HCT116 (cell line): ENCODE results near the gene APOL6. TPM values are rescaled to one million over a fixed set of nuclear protein-coding genes. Genes with fewer than 3 reads are reported as not detected.

ENCODE experiments used
- ATAC-seq: fragments of 200-7000 bp; cut with Tn5 transposase; 2 replicates; pipeline ENCODE4 v1.9.1; 2020; ENCODE audit warnings: mild to moderate bottlenecking, moderate library complexity
- BruUV-seq: library from RNA; stranded (reverse); fragments of 400-500 nt; replicated peaks from 2 replicates; lab custom pipeline; 2021; lab: Mats Ljungman, UMichigan
- CTCF ChIA-PET: fragments of 300-600 bp; sonication (Branson Sonifier 250); formaldehyde crosslinking; loops from one replicate; lab custom pipeline; 2021; ENCODE audit warnings: antibody characterized with exemption; lab: Charles Lee
- POLR2A ChIA-PET: fragments of 300-600, 350-600 bp; sonication (Branson Sonifier 250); formaldehyde crosslinking; loops from one replicate; lab custom pipeline; 2021; ENCODE audit warnings: antibody characterized with exemption; lab: Charles Lee
- RAD21 ChIA-PET, 2 experiments: fragments of 300-600 bp; sonication (Branson Sonifier 250); formaldehyde crosslinking; loops; one replicate each; lab custom pipeline; 2023; ENCODE audit warnings: low total read pairs in 2 of 2; ENCODE audit not compliant: uncharacterized antibody in 2 of 2, unreplicated experiment in 2 of 2, low non-redundant PET in 1 of 2; lab: Charles Lee
- DNase-seq: peaks from one replicate; pipeline ENCODE4 v3.0.0-alpha.2; 2010; ENCODE audit warnings: low read depth, low spot score
- H2AFZ ChIP-seq: fragments of 200-600 bp; shearing (Covaris generic), sonication (generic); 2 replicates; pipeline ENCODE4 v1.6.1; 2017; ENCODE audit warnings: low read depth, mixed run types, mixed read lengths, antibody characterized with exemption, low read length; ENCODE audit not compliant: poor library complexity, severe bottlenecking
- H3K27ac ChIP-seq: 2 replicates; pipeline ENCODE4 v1.5.1; 2012; ENCODE audit warnings: low read depth, low read length
- H3K27me3 ChIP-seq: fragments of 200-600 bp; sonication (generic); 2 replicates; pipeline ENCODE4 v1.6.1; 2016; ENCODE audit warnings: mixed run types, low read length, mixed read lengths; ENCODE audit not compliant: insufficient read depth
- H3K36me3 ChIP-seq, 2 experiments: fragments of 200-500 bp in 1 of 2; fragments of 200-600 bp in 1 of 2; sonication (Bioruptor generic) in 1 of 2; sonication (generic) in 1 of 2; 2 replicates each; pipeline versions ENCODE4 v1.5.1 to v1.6.1; 2014 to 2016; ENCODE audit warnings: low read length in 2 of 2, inconsistent platforms in 1 of 2, mixed read lengths in 1 of 2, mixed run types in 1 of 2; ENCODE audit not compliant: insufficient read depth in 2 of 2, control insufficient read depth in 1 of 2
- H3K4me1 ChIP-seq, 2 experiments: fragments of 200-600 bp in 1 of 2; sonication (generic) in 1 of 2; 2 replicates each; pipeline versions ENCODE4 v1.5.1 to v1.6.1; 2012 to 2017; ENCODE audit warnings: low read length in 2 of 2, inconsistent platforms in 1 of 2, mild to moderate bottlenecking in 1 of 2, mixed read lengths in 1 of 2, mixed run types in 1 of 2, moderate library complexity in 1 of 2; ENCODE audit not compliant: insufficient read depth in 2 of 2, control insufficient read depth in 1 of 2
- H3K4me2 ChIP-seq: fragments of 200-600 bp; sonication (generic); 2 replicates; pipeline ENCODE4 v1.6.1; 2017; ENCODE audit warnings: mixed run types, low read length, mixed read lengths
- H3K4me3 ChIP-seq, 2 experiments: fragments of 200-600 bp in 1 of 2; sonication (generic) in 1 of 2; replicated peaks in 1 of 2; 2 replicates each; pipeline ENCODE4 v1.5.1; 2011 to 2016; ENCODE audit warnings: low read length in 2 of 2, control low read depth in 1 of 2, low read depth in 1 of 2, mild to moderate bottlenecking in 1 of 2, mixed read lengths in 1 of 2, mixed run types in 1 of 2
- H3K79me2 ChIP-seq: fragments of 200-600 bp; sonication (generic); 2 replicates; pipeline ENCODE4 v1.6.1; 2017; ENCODE audit warnings: mild to moderate bottlenecking, mixed run types, low read length, moderate library complexity, mixed read lengths; ENCODE audit not compliant: insufficient read depth
- H3K9ac ChIP-seq: fragments of 200-600 bp; sonication (generic); 2 replicates; pipeline ENCODE4 v1.6.1; 2016; ENCODE audit warnings: low read length, mixed read lengths
- H3K9me2 ChIP-seq: fragments of 200-600 bp; sonication (generic), shearing (Covaris generic); 2 replicates; pipeline ENCODE4 v1.6.1; 2017; ENCODE audit warnings: mixed run types, mild to moderate bottlenecking, moderate library complexity; ENCODE audit not compliant: insufficient read depth
- H3K9me3 ChIP-seq, 2 experiments: fragments of 200-500 bp in 1 of 2; fragments of 200-600 bp in 1 of 2; sonication (Bioruptor generic) in 1 of 2; sonication (generic) in 1 of 2; 2 replicates each; pipeline ENCODE4 v1.6.1; 2014 to 2017; ENCODE audit warnings: low read length in 2 of 2, mixed read lengths in 2 of 2, inconsistent platforms in 1 of 2, low read depth in 1 of 2, mild to moderate bottlenecking in 1 of 2, mixed run types in 1 of 2, moderate library complexity in 1 of 2; ENCODE audit not compliant: control insufficient read depth in 1 of 2, insufficient read depth in 1 of 2
- H4K20me1 ChIP-seq: fragments of 200-600 bp; sonication (generic), shearing (Covaris generic); 2 replicates; pipeline ENCODE4 v1.6.1; 2017; ENCODE audit warnings: mixed run types, mild to moderate bottlenecking, moderate library complexity; ENCODE audit not compliant: insufficient read depth
- ATF3 ChIP-seq: IDR thresholded peaks from 2 replicates; pipeline ENCODE4 v1.6.1; 2012
- CTCF ChIP-seq, 3 experiments: fragments of 200-600 bp in 1 of 3; sonication (generic) in 1 of 3; IDR thresholded peaks in 2 of 3; conservative IDR thresholded peaks in 1 of 3; 2 replicates each; pipeline ENCODE4 v1.5.1; 2012 to 2017; ENCODE audit warnings: low read depth in 2 of 3, low read length in 2 of 3, antibody characterized with exemption in 1 of 3, borderline replicate concordance in 1 of 3, control low read depth in 1 of 3, mild to moderate bottlenecking in 1 of 3, mixed read lengths in 1 of 3, mixed run types in 1 of 3, moderate library complexity in 1 of 3; ENCODE audit not compliant: insufficient read depth in 1 of 3
- EGR1 ChIP-seq: IDR thresholded peaks from 2 replicates; pipeline ENCODE4 v1.6.1; 2012; ENCODE audit warnings: low read depth
- SRF ChIP-seq: IDR thresholded peaks from 2 replicates; pipeline ENCODE4 v1.6.1; 2012; ENCODE audit warnings: low read depth
- TCF7L2 ChIP-seq: IDR thresholded peaks from 2 replicates; pipeline ENCODE4 v1.7.0; 2011; ENCODE audit warnings: borderline replicate concordance, inconsistent platforms; ENCODE audit not compliant: insufficient read depth, insufficient read length; ENCODE audit errors: extremely low read depth
- YY1 ChIP-seq: IDR thresholded peaks from 2 replicates; pipeline ENCODE4 v1.6.1; 2011; ENCODE audit warnings: low read length, low read depth, moderate library complexity, mild to moderate bottlenecking; ENCODE audit not compliant: insufficient replicate concordance; ENCODE audit errors: extremely low read depth
- intact Hi-C: fragments of 100-400 bp; cut with micrococcal nuclease; formaldehyde crosslinking; loops from 2 replicates; pipeline ENCODE4 v1.10.0; 2022
- total RNA-seq: library from RNA; stranded (reverse); gene quantifications from one replicate; pipeline ENCODE4 v1.2.1, GENCODE V29; 2021; ENCODE audit not compliant: unreplicated experiment
- TF ChIP-seq, protein P1 (sequence below): IDR thresholded peaks from 2 replicates; pipeline ENCODE4 v1.6.1; 2012; ENCODE audit warnings: low read depth

APOL6 gene
- total RNA-seq, 1 experiment from 2014 or later: 0.84 TPM

DNA sequence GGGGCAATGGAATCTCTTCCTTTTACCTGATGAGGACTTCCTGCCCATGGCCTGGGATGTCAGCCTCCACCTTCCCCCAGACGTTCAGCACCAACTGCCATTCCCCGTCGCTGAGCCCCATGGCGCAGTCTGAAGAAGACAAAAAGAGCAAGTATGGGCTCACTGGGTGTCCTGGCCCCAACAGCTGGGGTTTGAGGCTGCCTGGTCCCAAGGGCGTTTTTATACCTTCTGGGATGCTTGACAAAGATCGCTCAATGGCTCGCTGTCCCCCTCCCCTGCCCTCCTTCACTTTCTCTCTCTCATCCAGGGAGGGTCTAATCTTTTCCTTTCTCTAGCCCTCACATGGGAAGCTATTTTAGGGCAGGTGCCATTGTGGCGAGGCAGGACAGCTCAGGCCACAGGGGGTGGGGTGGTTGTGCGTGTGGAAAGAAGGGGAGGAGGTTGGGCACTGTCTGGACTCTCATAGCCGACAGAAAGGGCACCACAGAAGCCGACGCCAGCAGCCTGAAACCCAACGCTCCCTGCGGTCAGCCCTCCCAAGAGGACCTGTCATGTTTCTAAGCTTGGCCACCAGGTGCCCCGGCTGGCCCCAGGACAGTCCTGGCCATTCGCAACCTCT lies 31.0 kb upstream of the APOL6 start, which contains the start of gene MB (continued):
- TF ChIP-seq ATF3 (no peak), SRF (no peak), EGR1 (no peak)

- RAD21 ChIA-PET: no interaction called here
- Histone ChIP-seq H2AFZ (no peak overlapping the region), H3K27me3 (no peaks in the 10 kb centered on the region), H3K9ac (no peak overlapping the region), H3K27ac (no peak overlapping the region), H3K4me1 (peaks cover 0 to 15% of the 10 kb centered on the region in 2 experiments; a peak in 3 of 4 replicates), H3K9me2 (no peaks in the 10 kb centered on the region), H3K4me2 (no peak overlapping the region), H3K9me3 (no peaks in the 10 kb centered on the region), H4K20me1 (no peaks in the 10 kb centered on the region), H3K4me3 (no peak overlapping the region), H3K79me2 (no peaks in the 10 kb centered on the region), H3K36me3 (no peaks in the 10 kb centered on the region)
- ATAC-seq (no peak), DNase-seq (no peak)
- BruUV-seq: no TSS peak
- intact Hi-C loops: no loop called here
- TF ChIP-seq, protein P1, sequence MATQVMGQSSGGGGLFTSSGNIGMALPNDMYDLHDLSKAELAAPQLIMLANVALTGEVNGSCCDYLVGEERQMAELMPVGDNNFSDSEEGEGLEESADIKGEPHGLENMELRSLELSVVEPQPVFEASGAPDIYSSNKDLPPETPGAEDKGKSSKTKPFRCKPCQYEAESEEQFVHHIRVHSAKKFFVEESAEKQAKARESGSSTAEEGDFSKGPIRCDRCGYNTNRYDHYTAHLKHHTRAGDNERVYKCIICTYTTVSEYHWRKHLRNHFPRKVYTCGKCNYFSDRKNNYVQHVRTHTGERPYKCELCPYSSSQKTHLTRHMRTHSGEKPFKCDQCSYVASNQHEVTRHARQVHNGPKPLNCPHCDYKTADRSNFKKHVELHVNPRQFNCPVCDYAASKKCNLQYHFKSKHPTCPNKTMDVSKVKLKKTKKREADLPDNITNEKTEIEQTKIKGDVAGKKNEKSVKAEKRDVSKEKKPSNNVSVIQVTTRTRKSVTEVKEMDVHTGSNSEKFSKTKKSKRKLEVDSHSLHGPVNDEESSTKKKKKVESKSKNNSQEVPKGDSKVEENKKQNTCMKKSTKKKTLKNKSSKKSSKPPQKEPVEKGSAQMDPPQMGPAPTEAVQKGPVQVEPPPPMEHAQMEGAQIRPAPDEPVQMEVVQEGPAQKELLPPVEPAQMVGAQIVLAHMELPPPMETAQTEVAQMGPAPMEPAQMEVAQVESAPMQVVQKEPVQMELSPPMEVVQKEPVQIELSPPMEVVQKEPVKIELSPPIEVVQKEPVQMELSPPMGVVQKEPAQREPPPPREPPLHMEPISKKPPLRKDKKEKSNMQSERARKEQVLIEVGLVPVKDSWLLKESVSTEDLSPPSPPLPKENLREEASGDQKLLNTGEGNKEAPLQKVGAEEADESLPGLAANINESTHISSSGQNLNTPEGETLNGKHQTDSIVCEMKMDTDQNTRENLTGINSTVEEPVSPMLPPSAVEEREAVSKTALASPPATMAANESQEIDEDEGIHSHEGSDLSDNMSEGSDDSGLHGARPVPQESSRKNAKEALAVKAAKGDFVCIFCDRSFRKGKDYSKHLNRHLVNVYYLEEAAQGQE: no peak
- TF ChIP-seq TCF7L2: no peak
- TF ChIP-seq ATF3: no peak
- TF ChIP-seq YY1: no peak
- TF ChIP-seq CTCF (IDR thresholded peaks at IDR 0.05 in 2 of 3, conservative IDR thresholded peaks at IDR 0.05 in 1 of 3; ENCODE audit: borderline replicate concordance in 1 of 3, insufficient read depth in 1 of 3, low read depth in 2 of 3, low read length in 2 of 3): no peak
- CTCF ChIA-PET: interaction anchor here (1.3 kb wide), 1 partner anchor 13 kb away, joined by 4 read pairs; no protein-coding TSS in a partner anchor
- POLR2A ChIA-PET: no interaction called here
Measured at GRCh38 chr22:35618427-35619223, 29.6 kb upstream of the APOL6 start.
